Activated CD4-positive, CD25-positive, alpha-beta regulatory T cell treated with anti-CD3 and anti-CD28 coated beads, Interleukin-2, amount 50 U/mL, for 16 hours (primary cell): ENCODE data around the gene SMAD2.
"Not testable (repeated sequence)": the region's sequence is repeated elsewhere in the genome, so short reads cannot be mapped to it uniquely, and the experiment has no call there.

Experiments
- DNase-seq: peaks from one replicate; pipeline ENCODE4 v3.0.0-alpha.2; 2020; ENCODE audit warnings: low read depth, low spot score

SMAD2 gene

GRCh38 chr18:47930199-47930930, at the start of gene SMAD2:
Gene SMAD2, minus strand, starts transcription at chr18:47930659. Its CDS starts 33,903 bp downstream, at chr18:47896756.
- DNase-seq, result peak; percentile 48

GRCh38 chr18:47979611-47980200, 49.2 kb upstream of the SMAD2 start:
- DNase-seq, result no peak

GRCh38 chr18:47978603-47979002, 48.1 kb upstream of the SMAD2 start:
- no peak for DNase-seq

- no peak for DNase-seq
These were observed 47.7 kb upstream of the SMAD2 start for GRCh38 chr18:47978141-47978540.

- DNase-seq, result no peak
These were observed 45.2 kb upstream of the SMAD2 start for GRCh38 chr18:47975701-47976100.

- no peak for DNase-seq
These were observed 44.6 kb upstream of the SMAD2 start for GRCh38 chr18:47975105-47975504.

- DNase-seq, result no peak
These were observed 40.4 kb upstream of the SMAD2 start for GRCh38 chr18:47970664-47971531.

- DNase-seq, result no peak
These were observed 39.4 kb upstream of the SMAD2 start for GRCh38 chr18:47969816-47970215.

- DNase-seq, result no peak
These were observed 38.3 kb upstream of the SMAD2 start for GRCh38 chr18:47968721-47969120.

- no peak for DNase-seq
These were observed 37.7 kb upstream of the SMAD2 start for GRCh38 chr18:47968006-47968676.

- DNase-seq, result no peak
These were observed 33.6 kb upstream of the SMAD2 start for GRCh38 chr18:47964053-47964452.

GRCh38 chr18:47961003-47961402, 30.5 kb upstream of the SMAD2 start:
- not testable (repeated sequence) for DNase-seq

GRCh38 chr18:47953471-47953931, 23.0 kb upstream of the SMAD2 start:
- DNase-seq, result no peak

GRCh38 chr18:47950511-47950910, 20.1 kb upstream of the SMAD2 start:
- no peak for DNase-seq

- DNase-seq, result no peak
These were observed 18.7 kb upstream of the SMAD2 start for GRCh38 chr18:47949202-47949601.

- DNase-seq, result no peak
These were observed 16.4 kb upstream of the SMAD2 start for GRCh38 chr18:47946889-47947288.

GRCh38 chr18:47944972-47945852, 14.8 kb upstream of the SMAD2 start:
- DNase-seq, result no peak

- DNase-seq, result no peak
These were observed 6.5 kb upstream of the SMAD2 start for GRCh38 chr18:47936952-47937351.

- DNase-seq, result no peak
These were observed 5.0 kb upstream of the SMAD2 start for GRCh38 chr18:47935321-47936055.

GRCh38 chr18:47932603-47933002, 2.1 kb upstream of the SMAD2 start:
- no peak for DNase-seq
